ENCODE measurements around the gene APBA2.
"Not testable (repeated sequence)": the region's sequence is repeated elsewhere in the genome, so short reads cannot be mapped to it uniquely, and the experiment has no call there.

The APBA2 gene

DNA sequence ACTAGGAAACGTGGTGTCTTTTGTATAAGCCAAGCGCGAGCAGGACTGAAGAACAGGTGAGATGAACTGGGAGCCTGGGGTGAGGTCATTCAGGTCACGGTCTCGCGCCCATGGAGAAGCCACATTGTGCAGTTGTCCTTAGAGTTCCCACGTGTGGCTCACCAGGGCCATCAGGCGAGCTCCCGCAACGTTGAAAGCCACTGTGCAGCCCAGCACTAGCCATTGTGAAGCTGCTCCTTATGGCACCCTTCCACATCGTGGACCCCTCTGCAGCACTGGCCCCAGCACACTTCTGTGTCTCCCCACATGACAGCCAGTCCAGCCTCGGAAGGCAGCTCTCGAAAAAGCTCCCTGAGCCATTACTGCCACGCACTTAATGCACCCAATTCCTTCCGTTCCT lies 7.6 kb upstream of the APBA2 start:
- no peak for DNase-seq (ENCODE audit: low read depth)

DNA sequence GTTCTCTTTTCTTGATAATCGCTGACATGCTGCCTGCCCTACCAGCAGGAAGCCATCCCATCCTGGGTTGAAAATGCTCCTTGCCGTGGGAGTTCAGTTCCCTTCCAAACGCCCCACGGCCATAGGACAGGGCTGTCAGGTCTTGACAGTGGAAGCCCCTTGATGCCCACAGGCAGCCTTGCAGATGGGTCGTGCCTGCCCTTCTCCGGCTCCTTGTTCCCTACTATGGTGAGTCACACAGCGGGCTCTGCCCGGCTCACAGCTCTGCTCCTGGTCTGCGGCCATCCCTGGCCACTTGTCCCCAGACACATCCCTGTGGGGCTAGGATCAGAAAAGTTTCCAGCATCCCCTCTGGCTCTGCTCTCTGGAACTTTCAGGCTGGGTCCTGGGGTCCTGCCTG lies 6.2 kb upstream of the APBA2 start:
- no peak for DNase-seq (ENCODE audit: low read depth)

DNA sequence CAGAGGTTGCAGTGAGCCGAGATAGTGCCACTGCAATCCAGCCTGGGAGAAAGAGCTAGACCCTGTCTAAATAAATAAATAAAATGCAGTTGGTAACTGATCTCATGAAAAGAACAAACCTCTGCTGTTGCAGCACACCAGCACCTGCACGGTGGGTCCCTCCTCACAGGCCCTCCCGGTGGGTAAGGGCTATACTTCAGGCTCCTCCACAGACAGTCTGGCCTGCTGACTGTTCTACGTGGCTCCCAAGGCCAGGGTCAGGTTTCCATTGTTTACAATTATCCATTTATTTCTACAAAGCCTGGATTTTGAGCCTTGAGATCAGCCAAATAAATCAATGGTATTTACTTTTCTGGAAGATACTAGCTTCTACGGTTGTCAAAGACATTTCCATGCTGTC lies 5.1 kb upstream of the APBA2 start:
- no peak for DNase-seq (ENCODE audit: low read depth)

DNA sequence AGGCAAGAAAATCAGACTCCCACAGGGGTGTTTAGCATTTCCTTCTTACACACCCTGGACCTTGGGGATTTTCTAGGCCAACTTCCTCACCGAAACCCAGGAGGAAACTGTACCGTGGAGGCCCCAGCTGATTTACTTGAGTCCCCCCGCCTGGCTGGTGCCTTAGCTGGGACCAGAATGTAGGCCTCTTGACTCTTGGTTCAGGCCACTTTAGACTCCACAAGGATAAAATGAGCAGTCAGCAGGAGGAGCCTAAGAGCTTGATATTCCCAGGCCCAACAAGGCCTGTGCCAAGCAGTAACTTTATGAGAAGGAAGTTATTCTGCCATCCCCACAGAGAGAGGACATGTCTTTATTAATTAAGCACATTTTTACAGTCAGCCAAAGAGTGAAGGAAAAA lies 4.6 kb upstream of the APBA2 start:
- no peak for DNase-seq (ENCODE audit: low read depth)

DNA sequence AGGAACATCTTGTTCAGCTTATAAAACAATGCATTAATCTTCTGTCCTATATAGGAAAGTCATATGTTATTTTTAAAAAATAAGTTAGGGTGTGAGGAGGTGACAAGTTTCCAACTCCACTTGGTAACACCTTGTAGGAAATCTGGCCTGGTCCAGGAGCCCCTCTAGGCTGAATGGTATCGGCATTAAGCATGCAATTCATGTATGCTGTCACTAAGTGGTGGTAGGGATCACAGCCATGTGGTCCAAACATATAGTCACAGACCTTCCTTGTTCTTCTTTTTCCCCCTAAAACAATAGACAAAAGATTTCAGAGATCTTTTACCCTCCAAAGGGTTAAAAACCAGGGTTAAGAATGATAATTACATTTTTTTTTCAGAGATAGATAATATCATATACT lies 4.2 kb upstream of the APBA2 start:
- no peak for DNase-seq (ENCODE audit: low read depth)

DNA sequence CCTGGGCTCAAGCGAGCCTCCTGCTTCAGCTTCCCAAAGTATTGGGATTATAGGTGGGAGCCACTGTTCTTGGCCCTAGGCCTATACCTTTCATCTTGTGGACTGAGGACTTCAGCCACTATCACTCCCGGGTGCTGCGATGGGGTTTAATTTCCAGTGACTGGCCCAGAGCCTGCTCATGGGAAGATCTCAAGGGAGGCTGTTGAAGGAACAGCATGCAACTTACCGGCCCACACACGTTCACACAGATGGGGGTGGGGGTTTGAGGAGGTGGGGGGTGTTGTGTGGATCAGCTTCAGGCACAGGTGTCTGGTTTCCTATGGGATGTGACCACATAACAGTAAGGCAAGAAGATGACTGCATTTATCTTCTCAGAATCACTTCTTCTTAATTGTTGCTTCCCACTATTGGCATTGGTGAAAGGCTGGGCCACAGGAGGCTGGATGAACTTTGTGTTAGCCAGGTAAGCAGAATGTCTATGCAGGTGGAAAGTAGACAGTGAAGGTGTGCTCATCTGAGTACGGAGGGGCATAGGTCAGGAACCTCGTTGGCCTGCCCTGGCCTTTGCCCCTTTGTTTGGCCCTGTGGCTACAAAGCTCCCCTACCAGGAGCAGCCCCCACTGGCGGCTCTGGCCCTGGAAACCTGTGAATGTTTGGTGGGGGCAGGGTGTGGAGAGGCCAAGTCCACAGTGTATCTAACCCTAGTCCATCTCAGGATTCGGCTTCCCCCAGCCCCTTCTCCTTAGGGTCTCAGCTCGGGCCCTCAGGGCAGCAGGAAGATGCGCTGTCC lies 1.4 kb upstream of the APBA2 start:
- no peak for DNase-seq (ENCODE audit: low read depth)

DNA sequence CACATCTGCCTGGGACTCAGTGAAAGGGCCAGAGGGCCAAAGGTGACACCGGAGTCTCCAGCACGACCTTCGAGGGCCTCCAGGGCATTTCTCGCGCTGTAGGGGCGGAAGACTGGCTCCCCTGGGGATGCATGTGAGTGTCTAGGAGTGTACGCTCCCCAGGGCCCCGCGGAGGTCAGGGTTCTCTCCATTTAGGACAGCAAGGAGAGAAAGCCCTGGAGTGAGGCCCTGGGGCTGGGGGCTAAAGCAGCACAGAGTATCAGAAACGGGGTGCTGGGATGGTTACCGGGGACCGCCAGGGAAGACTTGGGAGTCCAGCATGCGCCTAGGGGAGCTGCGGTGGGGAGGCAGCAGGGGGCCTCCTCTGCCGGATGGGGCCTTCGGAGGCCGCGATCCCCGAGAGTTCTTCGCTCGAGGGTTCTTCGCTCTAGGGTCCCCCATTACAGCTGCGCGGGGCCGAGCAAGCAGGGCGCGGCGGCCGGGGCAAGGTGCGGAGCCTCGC lies 595 bp upstream of the APBA2 start:
- no peak for DNase-seq (ENCODE audit: low read depth)

DNA sequence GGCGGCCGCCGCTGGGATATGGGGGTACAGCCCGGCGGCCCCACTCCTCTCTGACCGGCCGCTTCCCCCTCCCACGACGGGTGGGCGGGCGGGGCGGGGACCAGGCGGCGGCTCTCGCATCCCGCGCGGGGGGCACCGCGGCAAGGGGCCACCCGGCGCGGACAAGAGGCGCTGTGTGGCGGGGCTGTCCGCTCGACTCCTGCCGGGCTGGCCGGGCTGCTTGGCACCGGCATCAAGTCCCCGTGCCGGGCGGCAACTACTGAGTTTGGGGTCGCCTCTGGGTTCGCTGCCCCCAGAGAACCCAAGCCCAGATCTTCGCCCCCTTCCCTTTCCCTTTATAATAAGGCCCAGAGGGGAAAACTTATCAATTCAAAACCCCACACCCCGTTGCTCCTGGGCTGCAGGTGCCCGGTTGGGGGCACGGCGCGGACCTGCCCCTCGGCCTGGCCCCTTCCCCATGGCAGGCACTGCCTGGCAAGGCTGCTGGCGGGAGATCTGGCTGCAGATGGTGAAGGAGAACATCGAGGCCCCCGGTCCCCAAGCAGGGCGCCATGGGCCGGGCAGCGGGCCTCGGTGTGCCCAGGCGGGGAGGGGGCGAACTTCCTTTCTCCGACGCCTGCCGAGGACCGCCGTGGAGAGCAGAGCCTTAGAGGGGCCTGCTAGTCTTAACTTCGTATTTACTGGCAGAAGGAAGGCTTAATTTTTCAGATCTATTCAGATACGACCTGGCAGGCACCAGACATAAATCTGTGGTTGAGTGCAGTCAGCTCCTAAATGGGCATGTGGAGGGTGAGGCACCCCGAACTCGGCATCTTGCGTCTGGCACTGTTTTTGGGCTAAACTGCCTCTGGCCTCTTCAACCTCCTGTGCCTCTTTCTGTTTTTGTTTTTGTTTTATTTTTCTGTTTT lies 911 bp downstream of the APBA2 start:
- no peak for DNase-seq (ENCODE audit: low read depth)

DNA sequence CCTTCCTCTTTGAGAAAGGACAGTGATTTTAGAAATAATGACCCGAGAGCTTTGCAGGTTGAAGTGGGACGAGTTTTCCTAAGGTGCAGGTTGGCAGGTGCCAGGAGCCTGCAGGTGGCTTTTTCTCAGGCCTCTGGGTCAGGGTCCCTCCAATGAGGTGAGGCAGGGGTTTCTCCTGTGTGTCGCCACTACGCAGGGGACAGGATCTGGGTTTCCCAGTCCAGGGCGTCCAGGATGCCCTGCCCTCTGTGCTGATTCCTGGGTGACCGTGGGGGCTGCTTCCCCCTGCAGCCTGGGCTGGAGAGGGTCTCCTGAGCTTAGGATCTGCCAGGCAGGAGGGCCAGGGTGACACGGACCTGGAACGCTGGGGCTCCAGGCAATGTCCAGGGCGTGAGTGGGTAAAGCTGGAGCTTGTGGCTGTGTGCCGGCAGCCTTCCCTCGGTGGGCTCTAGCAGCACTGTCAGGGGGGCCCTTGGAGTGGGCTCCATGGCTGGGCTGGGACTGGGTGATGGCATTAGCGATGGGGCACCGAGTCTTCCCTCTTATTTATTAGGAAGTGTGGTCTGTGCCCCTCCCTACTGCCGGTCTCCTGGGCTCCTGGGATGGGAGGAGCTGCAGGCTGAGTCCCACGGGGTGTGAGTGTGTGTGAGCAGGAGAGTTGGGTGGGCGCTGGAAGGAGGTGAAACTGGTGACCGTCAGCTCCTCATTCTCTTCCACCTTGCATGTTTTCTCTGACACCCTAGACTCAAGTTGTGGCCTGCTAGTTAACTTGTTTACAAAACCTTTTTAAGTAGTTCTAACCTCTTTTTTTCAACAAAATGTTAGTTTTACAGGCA lies 1.8 kb downstream of the APBA2 start:
- no peak for DNase-seq (ENCODE audit: low read depth)

DNA sequence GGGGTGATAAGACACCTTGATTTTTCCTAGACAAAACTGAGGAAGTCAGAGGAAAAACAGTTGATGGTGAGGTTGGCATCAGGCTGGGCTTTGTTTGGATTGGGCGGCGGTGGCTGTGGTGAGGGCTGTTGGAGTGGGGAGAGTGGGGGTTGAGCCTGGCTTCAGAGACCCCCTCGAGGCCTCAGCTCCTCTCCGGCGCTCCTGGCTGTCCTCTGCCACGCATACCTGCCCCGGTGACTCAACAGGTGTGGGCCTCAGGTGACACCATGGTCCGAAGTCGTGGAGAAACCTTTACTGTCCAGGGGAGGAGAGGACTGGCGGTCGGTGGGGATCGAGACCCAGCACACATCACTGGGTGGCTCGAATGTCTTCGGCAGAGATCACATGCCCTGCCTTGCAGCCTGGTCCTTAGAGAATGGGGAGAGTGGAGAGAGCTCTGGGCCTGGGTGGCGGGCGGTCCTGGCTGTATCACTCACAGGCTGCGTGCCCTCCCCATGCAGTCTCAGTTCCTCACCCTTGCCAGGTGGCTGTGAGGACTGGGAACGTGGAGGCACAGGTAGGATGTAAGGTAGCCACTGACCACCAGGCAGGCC lies 2.6 kb downstream of the APBA2 start:
- no peak for DNase-seq (ENCODE audit: low read depth)

DNA sequence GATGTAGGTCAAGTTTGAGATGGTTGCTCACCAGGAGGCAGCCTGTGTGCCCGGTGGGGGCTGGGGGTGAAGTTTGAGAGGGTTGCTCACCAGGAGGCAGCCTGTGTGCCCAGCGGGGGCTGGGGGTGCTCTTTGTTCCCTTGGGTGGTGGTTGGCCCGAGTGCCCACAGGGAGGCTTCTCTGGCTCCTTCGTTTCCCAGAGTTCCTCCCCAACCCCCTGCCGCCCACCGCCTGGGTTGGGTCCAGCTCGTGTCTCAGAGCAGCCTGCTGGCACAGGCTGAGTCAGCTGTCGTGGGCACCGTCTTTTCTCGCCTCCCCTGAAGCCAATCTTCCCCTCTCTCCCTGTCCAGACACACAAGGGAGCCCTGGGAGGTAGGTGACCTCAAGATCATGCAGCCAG lies 3.1 kb downstream of the APBA2 start:
- no peak for DNase-seq (ENCODE audit: low read depth)

DNA sequence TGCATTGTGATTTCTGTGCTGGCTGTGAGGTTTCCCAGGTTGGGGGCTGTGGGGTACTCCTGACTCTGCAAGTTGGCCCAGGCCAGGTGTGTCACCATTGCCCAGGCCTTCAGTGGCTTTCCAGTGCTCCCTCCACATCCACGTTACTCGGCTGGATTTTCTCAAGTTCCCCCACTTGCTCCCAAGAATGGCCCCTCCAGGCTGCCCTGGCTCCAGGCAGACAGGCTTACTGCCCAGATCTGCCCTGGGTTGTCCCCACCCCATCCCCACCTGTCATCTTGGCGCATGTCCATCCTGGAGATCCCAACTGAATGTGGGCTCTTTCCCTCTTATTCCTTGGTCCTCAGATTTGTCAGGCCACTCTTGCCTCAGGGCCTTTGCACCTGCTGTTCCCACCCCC lies 3.6 kb downstream of the APBA2 start:
- no peak for DNase-seq (ENCODE audit: low read depth)

DNA sequence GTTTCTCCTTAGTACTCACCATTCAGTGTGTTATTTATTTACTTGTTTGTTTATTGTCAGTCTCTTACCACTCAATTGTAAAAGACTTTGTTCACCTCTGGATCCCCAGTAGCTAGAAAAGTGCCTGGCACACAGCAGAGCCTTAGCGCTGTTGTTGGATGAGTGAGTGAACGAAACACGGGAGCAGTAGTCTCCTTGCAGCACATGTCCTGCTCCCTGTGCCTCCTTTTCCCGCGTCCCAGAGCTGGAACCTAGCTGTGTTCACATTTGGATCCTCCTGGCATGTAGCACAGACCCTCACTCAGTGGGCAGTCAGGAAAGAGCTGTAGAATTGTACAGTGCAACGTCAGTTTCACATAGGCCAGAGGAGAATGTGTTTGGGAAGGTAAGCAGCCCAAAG lies 4.1 kb downstream of the APBA2 start:
- DNase-seq (ENCODE audit: low read depth): not testable (repeated sequence)

DNA sequence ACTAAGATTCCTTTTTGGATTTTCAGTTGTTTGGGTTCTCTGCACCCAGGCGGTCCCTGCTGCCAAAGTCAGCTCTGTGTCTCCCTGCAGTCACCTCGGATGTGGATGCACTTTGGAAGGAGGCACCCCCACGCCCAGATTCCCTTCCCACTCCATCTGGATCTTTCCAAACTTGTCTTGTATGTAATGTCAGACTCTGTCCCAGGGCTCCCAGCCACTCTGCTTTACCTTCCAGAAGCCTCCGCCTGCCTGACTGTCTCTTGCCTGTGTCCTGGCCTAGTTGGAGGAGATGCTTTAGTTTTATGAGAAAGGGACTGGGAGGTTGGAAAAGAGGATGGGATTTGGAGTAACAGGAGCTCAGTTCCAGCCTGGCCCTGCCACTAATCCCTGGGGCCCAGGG lies 4.5 kb downstream of the APBA2 start:
- not testable (repeated sequence) for DNase-seq (ENCODE audit: low read depth)

DNA sequence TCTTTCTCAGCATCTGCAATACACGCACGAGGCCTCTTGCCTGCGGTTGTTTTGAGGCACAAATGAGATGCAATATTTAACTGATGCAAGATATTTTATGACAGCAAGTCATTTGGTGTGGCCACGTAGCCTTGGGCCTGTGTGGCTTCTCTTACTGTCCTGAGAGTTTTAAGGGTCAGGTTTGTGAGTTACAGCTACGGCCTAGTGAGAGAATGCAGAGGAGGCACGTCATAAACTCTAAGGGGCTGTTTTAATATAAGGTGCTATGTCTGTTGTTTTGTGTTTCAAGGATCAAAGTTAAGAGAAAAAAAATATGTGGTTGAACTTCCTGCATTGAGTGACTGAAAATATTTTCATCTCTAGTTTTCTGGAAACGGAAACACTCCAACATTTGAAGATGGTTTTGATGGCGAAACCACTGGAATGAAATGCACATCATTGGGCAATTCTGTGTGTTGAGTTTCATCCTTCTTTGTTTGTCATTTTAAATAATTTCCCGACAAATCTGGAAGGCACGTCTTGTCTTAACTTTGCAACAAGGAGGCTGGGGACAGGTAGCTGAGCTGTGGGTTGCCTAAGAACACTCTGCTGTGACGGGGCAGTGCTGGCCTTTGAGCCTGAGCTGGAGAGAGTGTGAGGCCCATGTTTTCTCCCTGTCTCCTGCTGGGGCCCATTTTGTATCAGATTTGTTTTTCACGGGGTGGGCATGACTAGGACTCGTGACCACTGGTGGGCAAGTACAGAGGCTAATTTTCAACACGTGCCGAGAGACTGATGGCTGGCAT lies 5.1 kb downstream of the APBA2 start:
- DNase-seq (ENCODE audit: low read depth): no peak

DNA sequence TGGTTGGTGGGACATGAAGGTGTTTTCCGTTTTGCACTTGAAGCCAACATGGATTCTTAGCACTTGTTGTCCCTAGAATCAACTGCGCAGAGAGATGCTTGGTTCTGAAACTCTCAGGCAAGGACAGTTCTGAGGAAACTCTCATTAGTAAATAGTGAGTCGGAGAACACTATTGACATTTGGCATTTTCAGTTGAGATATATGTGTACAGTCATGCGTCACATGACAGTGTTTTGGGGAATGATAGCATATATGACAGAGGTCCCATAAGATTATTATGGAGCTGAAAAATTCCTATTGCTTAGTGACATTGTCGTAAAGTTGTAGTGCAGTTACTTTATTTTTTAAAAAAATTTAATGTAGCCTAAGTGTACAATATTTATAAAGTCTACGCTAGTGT lies 5.8 kb downstream of the APBA2 start:
- no peak for DNase-seq (ENCODE audit: low read depth)

DNA sequence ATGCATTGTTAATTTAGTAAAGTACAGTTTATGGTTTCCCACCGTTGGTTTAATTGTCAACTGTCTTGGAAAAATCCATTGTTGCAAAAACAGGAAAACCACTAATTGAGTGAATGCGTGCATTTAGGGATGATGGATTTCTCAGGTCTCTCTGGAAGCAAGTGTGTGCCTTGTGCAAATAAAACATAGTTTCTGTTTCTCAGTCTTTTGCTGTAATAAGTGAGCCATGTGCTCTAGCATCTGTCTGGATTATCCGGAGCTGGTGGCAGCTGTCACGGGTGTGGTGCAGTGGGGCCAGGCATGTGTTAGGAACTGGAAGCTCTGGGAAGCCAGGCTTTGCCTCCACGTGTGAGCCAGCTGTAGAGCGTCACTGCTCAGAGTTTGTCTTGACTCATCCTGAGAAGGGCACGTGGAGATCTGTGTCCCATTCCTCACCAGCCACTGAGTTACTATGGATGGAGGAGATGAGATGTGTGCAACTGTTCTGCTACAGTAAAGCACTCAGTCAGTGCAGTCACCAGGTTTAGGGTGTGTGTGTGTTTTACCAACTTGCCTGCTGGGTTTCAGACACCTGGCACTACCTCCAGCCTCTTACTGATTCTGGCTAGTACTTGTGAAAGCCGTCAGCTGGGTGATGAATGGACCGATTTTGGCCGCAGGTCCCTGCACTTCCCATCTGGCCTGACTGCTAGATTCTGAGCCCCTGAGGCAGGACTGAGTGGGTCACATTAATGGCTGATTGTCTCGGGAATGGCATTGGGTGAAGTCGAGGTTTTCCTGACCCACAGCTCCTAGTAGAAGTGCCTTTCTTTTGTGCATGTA lies 7.2 kb downstream of the APBA2 start:
- no peak for DNase-seq (ENCODE audit: low read depth)

DNA sequence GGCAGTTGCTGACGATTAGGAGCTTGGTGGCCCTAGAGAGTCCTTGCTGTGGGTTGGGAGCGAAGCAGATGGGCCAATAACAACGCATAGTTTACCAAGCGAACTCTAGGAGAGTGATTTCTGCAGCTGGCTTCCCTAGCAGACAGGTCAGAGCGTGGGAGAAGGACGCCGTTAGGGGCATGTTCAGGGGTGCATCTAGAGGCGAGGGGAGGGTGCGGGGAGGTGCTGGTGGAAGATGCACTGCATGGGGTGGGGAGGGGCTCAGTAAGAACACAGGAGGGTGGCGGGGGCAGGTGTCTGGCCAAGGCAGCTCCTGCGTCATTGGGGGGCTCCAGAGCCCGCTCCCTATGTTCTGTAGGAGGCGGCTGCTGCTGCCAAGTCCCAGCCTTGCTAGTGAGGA lies 8.9 kb downstream of the APBA2 start:
- DNase-seq (ENCODE audit: low read depth): no peak

DNA sequence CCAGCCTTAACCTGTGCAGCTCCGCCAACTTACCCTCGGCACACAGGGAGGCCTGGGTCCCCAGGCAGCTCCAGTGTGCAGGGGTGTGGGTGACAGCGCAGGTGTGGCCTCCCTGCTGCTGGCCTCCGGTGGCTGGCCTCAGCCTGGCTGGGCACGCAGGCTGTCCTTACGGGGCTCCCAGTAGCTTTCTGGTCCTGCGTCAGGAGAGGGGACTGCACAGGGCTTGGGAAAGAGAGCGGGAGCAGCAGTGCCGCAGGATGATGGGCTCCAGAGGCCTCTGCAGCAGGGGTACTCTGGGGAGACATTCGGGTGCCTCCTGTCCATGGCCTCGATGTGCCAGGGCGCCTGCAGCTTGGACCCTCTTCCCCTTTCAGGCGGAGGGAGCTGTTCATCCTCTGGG lies 9.4 kb downstream of the APBA2 start:
- DNase-seq (ENCODE audit: low read depth): no peak

DNA sequence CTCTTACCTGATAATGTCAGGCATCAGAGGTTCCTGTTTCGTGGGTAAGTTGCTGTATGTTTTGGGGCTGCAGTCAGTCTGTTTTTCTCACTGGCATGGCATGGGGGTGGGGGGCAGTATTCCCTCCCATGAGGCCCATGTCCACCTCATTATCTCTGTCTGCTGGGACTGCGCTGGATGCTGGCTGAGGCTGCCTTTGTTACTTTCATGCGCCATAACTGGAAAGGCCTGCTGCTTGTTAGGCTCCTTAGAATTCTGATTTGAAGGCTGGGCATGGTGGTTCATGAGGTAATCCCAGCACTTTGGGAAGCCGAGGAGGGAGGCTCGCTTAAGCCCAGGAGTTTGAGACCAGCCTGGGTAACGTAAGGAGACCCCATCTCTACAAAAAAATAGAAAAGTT lies 9.8 kb downstream of the APBA2 start:
- no peak for DNase-seq (ENCODE audit: low read depth)

Measured in activated gamma-delta T cell treated with anti-CD3 and anti-CD28 coated beads, Interleukin-2, amount 50 U/mL, for 16 hours (primary cell).